ENCODE results near the gene SPP2. TPM values are rescaled to one million over a fixed set of nuclear protein-coding genes. Genes with fewer than 3 reads are reported as not detected.

Gene SPP2
- total and polyA plus RNA-seq, 5 donors from 2014 or later: not detected

Other genes starting within 250 kb of the SPP2 start
- gene HJURP, start 196.2 kb upstream of the SPP2 start, total RNA-seq: 1.8 TPM
- gene HJURP, start 196.2 kb upstream of the SPP2 start, polyA plus RNA-seq: 1 to 10 TPM in 2 of 4 donors, under 1 TPM in 2; 0.34 to 1.7 (median 0.98) TPM
- gene TRPM8, start 133.3 kb upstream of the SPP2 start, total RNA-seq: not detected
- gene TRPM8, start 133.3 kb upstream of the SPP2 start, polyA plus RNA-seq: not detected

Data from CD4-positive, CD25-positive, alpha-beta regulatory T cell (primary cell).